ENCODE results near the gene CRYBB3.
A peak's percentile ranks its signal among the peaks of the same experiment; 100 is the strongest.

CRYBB3 gene

GRCh38 chr22:25199731-25200520 is at the start of gene CRYBB3:
TSS of gene CRYBB3 (plus strand) at chr22:25199858. CDS start at chr22:25201397, 1,539 bp downstream.
- no peak for DNase-seq (ENCODE audit: low read depth, low spot score)

- DNase-seq (ENCODE audit: low read depth, low spot score), result peak; percentile 89
These were observed 45.5 kb upstream of the CRYBB3 start for GRCh38 chr22:25153961-25154666.

- no peak for DNase-seq (ENCODE audit: low read depth, low spot score)
These were observed 45.0 kb upstream of the CRYBB3 start for GRCh38 chr22:25154667-25154999.

GRCh38 chr22:25156736-25157135 is 42.9 kb upstream of the CRYBB3 start:
- DNase-seq (ENCODE audit: low read depth, low spot score), result no peak

- peak; percentile 75 for DNase-seq (ENCODE audit: low read depth, low spot score)
These were observed 40.6 kb upstream of the CRYBB3 start for GRCh38 chr22:25159028-25159427.

DNA sequence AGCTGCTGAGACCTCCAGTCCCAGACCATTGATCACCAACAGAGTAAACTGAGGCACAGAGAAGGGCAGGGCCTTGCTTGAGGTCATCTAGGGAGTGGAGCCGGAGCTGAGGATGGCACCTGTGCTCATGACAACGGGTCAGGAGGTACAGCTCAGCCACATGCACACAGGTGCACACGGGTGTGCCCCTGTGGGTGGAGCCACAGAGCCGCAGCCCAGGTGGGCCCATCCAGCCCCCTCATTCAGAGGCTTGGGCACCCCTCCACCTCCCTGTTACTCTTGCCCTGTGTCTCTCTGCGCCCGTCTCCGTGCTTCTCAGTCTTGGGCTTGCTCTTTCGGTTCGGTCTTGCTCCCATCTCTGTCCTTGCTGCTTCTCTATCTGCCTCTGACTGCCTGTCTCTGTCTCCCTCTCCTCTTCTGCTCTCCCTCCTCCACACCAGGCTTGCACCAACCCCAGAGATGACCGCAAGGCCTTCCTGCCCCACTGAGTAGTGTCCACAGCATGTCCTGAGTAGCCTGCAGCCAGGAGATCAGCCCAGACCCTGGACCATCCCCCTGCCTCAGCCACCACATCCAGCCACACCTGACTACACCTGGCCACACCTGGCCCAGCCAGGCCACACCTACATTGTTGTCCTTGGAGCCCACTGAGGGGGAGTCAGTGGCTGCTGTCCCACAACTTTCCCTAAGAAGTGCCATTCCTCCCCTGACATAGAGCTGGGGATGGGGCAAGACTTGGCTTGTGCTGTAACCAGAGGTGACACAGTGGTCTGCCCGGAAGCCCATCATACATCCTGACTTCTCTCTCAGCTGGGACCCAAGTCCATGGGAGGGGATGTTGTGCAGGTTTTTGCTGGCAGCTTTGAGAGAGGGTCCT is 39.3 kb upstream of the CRYBB3 start:
- DNase-seq (ENCODE audit: low read depth, low spot score), result no peak

DNA sequence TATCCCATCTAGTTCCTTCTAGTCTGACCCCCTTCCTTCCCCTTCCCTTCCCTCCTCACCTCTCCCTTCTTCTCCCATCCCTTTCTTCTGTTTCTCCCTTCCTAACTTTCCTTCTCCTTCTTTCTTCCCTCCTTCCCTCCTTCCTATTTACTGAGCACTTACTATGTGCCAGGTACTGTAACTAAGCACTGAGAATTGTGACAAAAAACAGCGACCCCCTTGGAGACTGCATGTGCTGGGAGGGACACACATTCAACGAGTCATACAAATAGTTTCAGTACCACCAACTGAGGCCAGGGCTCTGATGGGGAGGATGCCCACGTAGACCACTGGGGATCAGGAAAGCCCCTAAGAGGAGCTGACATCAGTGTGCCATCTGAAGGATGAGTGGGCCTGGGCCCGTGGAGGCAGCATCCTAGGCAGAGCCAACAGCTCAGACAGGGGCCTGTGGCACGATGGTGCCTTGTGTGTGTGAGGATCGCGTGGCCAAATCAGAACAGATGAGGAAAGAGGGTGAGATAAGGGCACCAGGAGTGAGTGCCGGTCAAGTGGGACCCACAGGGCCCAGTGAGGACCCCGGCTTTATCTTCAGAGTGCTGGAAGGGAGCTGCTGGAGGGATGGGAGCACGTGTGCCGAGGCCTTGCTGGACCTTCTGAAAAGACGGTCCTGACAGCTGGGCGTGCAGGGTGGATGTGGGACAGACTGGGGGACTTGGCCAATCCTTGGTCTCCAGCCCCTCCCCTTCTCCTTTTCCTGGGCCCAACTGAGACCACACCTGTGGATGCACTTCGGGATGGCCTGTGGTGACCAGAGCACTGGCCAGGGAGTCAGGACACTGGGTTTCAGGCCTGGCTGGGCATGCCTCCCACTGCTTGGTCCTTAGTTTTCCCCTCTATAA is 38.4 kb upstream of the CRYBB3 start:
- DNase-seq (ENCODE audit: low read depth, low spot score), result no peak

GRCh38 chr22:25161916-25162530 is 37.6 kb upstream of the CRYBB3 start:
- DNase-seq (ENCODE audit: low read depth, low spot score), result no peak

DNA sequence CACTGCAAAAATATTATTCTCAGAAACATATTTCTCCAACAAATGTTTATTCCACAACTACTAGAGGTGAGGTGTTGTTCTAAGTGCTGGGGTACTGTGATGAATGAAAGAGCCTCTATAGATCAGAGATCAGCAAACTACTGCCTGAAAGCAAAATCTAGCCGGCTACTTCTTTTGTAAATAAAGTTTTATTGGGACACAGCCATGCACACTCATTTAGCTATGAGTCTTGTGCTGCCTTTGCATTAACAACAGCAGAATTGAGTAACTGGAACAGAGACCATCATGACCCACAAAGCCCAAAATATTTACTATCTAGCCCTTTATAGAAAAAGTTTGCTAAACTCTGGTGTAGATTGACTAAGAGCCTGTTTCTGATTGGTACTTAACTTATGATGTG is 37.1 kb upstream of the CRYBB3 start:
- no peak for DNase-seq (ENCODE audit: low read depth, low spot score)

DNA sequence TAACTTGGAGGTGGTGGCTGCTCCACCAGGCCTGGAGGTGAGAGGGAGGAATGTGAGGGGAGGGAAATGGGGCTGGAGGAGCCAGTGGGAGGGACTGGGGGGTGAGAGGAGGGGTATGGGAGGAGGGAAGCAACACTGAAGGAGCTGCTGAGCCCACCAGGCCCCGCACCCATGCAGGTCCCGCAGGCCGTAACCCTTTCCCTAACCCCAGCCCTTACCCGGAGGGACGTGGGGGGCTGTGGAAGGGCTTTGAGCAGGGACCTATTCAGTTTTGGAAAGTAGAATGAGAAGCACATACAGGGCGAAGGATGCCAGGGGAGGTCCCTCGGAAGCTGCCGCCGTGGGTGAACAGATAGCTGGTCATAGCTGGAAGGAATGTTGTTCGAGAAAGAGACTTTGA is 33.9 kb upstream of the CRYBB3 start:
- no peak for DNase-seq (ENCODE audit: low read depth, low spot score)

DNA sequence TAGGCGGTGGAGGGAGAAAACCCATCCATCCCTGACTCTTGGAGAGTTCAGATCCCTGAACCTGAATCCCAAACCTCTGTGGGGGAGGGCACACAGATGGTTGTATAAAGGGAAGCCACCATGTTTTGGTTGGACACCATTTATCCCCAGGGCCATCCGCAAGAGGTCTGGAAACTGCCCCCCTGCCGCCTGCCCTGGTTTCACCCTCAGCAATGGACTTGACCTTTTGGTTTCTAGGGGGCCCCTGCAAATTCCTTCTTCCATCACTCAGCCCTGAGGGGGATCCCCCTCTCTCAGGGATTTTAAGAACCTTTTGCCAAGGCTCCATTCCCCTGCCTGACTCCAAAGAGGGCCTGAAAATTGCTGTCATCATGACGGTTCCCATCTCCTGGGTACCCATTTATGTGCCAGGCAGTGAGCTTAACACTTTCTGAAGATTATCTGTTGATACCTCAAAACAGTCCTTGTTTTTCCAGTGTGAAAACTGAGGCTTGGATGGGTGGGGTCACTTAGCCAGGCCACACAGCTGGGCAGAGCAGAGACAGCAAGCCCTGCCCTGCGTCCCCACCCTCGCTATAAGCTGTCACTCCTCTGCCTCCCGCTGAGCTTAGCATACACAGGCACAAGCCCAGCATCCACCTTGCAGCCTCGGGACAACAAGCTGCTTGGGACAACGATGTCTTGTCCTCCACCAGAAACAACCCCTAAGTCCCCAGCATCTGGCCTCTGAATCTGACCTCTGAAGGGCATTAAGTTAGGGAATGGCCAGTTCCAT is 33.2 kb upstream of the CRYBB3 start:
- DNase-seq (ENCODE audit: low read depth, low spot score), result no peak

DNA sequence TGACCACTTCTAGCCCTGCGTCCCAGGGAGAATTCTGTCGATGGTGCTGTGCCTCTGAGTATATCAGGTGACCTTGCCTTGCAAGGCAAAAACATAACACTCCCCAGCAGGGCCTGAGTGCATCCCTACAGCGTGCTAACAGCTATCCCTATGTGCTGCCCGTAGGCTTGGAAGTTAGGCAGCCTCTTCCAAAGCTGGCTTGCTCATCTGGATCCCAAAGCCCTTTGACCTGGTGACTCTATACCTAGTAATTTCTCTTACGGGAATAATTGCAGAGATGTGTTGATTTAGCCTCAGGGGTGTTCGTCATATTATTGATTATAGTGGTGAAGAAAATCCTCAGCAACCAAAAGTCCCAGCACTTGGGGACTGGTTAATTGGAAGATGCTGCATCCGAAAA is 32.6 kb upstream of the CRYBB3 start:
- no peak for DNase-seq (ENCODE audit: low read depth, low spot score)

DNA sequence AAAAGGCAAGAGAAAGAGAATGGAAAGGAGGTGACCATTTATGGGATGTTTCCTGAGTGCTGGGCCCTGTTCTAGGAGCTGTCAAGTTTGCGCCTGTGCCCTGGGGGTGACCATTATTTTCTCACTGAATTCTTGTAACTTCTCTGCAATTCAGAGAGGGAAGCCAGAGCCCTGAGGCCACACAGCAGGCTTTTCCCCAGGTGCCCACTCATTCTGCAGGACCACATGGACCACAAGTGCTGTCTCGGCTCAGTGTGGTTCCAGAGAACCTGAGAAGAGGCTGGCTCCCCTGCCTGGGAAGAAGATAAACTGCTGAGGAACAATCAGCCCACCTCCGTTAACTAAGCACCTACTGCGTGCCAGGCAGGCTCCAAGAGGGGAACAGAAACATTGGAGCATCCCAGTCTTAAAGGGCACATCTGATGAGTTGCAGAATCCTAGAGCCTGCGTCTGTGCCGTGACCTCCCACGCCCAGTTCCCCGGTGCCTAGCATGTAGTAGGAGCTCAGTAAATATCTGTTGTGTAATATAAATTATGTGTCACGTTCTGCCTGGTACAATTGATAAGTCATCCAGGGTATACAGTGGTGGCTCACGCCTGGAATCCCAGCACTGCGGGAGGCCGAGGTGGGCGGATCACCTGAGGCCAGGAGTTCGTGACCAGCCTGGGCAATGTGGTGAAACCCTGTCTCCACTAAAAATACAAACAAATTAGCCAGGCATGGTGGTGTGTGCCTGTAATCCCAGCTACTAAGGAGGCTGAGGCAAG is 31.6 kb upstream of the CRYBB3 start:
- no peak for DNase-seq (ENCODE audit: low read depth, low spot score)

DNA sequence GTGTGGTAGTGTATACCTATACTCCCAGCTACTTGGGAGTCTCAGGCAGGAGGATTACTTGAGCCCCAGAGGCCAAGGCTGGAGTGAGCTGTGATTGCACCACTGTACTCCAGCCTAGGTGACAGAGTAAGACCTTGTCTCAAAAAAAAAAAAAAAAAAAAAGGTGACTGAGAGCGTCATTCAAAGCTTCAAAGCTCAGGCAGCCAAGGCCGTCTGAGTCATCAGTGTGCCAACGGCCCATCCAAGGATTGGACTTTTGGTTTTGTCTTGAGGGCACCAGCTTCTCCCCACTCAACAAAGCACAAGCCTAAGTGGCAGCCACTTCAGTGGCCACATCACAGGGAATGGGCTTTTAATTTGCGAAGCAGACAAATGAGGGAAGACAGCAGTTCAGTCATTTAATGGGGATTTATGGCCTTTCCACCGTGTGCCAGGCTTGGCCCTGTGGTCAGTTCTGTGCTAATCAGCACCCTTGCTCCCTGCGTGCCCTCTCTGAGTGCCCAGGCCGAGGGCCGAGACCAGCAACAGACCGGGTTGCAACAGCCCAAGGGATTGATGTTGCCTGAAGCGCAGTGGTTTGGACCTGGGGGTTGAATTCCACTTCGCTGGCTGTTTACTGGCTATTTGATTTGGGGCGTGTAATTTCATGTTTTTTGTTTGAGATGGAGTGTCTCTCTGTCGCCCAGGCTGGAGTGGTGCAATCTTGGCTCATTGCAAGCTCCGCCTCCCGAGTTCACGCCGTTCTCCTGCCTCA is 30.2 kb upstream of the CRYBB3 start:
- peak; percentile 11 for DNase-seq (ENCODE audit: low read depth, low spot score)

GRCh38 chr22:25170426-25170980 is 29.2 kb upstream of the CRYBB3 start:
- no peak for DNase-seq (ENCODE audit: low read depth, low spot score)

DNA sequence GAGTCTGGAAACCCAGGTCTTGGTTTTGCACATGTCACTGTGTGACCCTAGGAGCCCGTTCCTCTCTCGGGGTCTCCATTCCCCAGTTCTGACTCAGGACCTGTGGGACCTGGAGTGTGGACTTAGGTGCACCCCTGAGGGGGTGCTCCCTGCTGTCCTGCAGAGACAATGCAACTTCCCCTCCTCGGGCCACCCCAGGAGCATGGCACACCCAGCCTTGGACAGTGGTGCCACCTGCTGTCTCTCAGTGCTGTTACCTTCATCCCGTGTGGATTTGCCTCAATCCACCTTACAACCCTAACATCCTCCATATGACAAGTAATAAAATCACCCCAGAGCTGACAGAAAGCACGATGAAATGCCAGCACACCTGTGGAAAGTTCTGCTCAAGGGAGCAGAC is 27.5 kb upstream of the CRYBB3 start:
- DNase-seq (ENCODE audit: low read depth, low spot score), result peak; percentile 26

GRCh38 chr22:25174156-25174887 is 25.3 kb upstream of the CRYBB3 start:
- no peak for DNase-seq (ENCODE audit: low read depth, low spot score)

Data from astrocyte of the hippocampus (primary cell).